CMK (cell line): ENCODE data around the gene WDR64.
"Not testable (repeated sequence)": the region's sequence is repeated elsewhere in the genome, so short reads cannot be mapped to it uniquely, and the experiment has no call there.

Experiments
- DNase-seq: peaks from one replicate; pipeline ENCODE4 v3.0.0-alpha.2; 2010; ENCODE audit warnings: low read depth

Gene WDR64

GRCh38 chr1:241701483-241702295 lies 49.6 kb downstream of the WDR64 start:
- no peak for DNase-seq

DNA sequence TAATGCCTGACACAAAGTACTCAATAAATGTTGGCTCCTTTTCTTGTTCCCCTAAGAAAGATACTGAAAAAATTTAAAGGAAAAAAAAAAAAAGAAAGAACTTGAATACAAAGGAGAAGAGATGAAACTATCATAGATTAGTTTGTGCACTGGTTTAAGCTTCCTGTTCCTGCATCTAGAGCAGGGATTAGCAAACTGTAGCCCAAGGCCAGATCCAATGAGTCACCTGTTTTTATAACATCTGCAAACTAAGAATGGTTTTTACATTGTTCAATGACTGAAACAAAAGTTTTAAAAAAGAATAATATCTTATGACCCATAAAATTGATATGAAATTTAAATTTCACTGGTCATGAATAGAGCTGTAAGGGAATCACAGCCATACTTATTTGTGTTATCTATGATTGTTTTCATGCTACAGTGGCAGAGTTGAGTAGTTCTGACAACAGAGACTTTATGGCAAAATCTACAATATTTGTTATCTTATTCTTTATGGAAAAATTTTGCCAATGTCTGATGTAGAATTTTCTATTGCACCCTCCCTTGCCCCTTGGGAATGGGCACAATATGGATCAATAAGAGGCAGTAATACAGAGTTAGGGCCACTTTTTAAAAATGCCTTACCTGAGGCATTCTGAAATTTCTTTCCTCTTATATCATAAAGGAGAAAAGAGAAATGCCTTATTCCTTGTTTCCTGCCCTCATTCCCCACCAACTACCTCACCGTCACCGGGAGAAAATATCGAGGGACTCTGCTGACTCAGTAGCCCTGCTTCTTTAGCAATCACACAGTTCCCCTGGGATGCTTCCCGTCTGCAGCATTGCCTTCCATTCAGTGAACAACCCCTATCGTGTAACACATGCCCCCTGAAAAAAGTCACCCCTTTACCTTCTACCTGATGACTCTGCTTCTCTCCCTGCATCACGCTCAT lies 50.6 kb downstream of the WDR64 start:
- DNase-seq = no peak

- DNase-seq = not testable (repeated sequence)
Observed at GRCh38 chr1:241703739-241704138, 51.7 kb downstream of the WDR64 start.

DNA sequence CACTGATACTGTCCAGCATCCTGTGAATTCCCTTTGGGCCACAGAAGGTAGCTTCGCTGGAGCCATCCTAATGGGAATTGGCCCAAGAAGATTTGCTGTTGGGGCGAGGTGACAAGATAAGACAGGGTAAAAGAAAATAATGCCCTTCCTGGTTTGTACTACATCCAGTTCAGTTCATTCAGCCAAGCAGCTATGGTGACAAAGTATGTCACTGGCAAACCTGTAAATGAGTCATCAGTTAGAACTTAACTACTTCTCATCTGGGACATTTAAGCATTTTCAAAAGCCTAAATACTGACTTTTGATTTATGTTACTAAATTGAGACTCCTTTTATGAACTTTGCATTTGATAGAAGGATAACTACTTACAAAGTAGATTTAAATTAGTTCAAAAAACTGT lies 54.2 kb downstream of the WDR64 start:
- no peak for DNase-seq

- DNase-seq = no peak
Observed at GRCh38 chr1:241706967-241707366, 54.9 kb downstream of the WDR64 start.

- DNase-seq = no peak
Observed at GRCh38 chr1:241707442-241707841, 55.4 kb downstream of the WDR64 start.

DNA sequence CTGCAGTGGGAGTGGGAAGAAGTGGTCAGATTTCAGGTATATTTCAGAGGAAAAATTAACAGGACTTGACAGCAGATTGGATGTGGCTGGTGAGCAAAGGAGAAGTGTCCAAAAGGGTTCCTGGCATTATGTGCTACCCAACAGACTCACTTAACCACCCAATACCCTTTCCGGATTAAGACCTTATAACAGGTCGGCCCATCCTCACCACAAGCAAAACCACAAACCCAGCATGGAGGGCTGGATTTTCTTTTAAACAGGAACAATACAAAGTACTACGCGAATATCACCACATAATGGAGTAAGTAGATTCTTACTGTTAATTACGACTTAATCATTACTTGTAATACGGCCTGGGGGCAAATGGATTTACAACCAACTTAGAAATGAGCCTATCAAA lies 59.2 kb downstream of the WDR64 start:
- no peak for DNase-seq

DNA sequence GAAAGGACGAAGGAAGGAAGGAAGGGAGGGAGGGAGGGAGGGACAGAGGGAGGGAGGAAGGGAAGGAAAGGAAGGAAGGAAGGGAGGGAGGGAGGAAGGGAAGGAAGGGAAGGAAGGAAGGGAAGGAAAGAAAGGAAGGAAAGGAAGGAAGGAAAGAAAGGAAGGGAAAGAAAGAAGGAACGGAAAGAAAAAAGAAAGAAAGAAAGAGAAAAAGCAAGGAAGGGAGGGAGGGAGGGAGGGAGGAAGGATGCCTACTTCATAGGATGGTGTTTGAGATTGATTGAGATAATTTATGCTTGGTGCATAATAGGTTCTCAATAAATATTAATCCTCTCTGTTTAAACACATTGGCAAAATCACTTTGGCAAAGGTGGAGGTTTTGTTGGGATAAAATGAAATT lies 61.2 kb downstream of the WDR64 start:
- DNase-seq = no peak

GRCh38 chr1:241714321-241715218 lies 62.5 kb downstream of the WDR64 start:
- no peak for DNase-seq

DNA sequence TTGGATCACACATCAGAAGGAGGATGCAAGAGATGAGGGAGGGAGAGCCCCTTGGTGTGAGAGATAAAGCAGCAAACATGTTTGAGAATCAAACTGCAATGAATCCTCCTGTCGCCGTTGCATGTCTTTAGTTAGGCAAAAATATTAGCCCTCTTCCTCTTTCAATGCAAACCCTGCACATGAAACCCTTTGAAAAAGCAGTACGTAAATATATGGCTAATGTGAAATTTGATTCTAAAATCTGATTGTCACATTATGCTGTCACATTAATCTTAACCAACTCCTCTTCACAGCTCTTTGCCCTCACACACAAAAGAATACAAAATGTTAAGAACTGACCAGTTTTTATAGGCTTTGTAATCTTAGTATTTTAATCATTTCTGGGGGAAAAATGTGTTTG lies 63.4 kb downstream of the WDR64 start:
- no peak for DNase-seq

DNA sequence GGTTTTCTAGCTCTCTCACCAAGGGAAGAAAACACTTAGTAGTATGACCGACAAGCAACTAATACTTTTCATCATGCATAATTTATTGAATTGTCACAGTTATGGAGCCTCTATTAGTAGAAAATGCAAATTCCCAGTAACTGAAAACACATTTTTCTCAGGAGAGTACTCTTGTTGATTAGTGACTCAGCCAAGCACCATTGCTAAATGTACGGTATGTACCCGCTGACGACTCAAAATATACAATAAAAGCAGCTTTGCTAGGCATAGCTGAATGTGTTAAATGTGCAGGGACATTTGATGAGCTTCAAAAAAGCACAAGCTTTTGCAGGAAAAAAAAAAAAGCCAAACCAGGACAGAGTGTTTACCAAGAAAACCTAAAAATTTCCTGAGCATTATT lies 63.9 kb downstream of the WDR64 start:
- DNase-seq = no peak

DNA sequence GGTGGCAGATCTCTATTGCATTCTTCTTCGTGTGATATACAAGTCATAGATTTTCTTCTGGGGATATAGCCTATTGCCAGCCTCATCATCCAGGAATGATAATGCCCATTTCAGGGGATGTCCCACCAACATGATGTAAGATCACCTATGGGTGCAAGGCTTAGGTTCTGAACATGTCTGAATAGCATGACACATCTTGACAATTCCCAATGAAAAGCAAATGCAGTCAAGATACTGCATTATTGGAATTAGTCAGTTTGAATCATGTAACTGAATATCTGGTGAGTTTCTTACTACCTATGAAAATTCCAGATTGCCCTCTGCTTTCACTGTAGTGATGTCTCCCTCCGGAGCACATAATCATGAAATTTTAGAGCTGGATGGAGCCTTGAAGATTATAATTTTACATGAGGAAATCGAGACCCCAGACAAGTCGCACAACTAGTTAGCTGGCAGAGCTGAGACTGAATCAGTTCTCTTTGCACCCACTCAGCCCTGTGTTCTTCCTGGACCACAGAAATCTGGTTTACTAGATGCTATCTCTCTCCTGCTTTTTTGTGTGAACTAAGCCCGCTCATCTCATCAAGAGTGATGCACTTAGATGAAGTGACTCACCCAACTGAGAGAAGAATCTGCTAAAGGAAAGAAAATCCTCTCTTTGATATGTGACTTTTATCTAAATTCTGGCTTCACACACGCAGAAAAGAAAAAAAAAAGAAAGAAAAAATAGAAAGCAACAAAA lies 65.0 kb downstream of the WDR64 start:
- DNase-seq = no peak

DNA sequence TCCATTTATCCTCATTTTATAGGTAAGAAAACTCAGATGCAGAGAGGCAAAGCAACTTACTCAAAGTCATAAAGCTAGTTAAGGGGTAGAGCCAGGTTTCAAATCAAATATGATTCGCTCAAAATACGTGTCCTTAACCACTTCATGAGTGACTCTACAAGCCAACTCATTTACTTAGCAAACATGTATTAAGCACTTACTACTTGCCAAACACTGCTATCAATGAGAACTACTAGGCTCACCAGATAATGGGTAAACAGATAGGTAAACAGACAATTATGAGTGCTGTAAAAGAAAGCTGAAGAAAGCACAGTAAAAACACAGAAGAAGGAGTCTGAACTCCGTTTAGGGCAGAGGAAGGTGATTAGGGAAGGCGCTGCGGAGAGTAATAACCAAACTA lies 65.9 kb downstream of the WDR64 start:
- no peak for DNase-seq

DNA sequence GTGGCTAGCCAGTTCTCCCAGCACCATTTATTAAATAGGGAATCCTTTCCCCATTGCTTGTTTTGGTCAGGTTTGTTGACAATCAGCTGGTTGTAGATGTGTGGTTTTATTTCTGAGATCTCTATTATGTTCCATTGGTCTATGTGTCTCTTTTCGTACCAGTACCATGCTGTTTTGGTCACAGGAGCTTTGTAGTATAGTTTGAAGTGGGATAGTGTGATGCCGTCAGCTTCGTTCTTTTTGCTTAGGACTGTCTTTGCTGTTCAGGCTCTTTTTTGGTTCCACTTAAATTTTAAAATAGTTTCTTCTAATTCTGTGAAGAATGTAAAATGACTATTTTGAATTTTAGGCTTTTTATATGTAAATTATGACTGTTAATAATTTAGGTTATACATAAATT lies 68.9 kb downstream of the WDR64 start:
- DNase-seq = no peak

DNA sequence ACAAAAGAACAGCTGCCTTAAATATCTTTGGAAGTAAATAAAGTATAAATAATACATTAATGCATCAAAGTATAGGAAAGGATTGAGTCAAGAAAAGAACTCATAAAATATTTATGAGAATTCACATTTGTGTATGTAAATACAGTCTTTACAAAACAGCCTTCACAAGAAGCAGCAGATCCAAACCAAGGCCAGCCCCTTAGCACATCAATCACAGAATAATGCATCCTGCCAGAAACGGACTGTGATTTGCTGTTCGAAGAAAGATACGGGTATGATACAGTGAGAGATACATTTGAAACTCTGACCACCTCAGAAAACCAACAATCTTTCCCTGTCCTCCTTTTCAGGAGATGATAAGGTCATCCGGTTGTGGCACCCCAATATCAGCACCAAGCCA lies 70.9 kb downstream of the WDR64 start:
- DNase-seq = no peak

GRCh38 chr1:241724741-241725356 lies 72.8 kb downstream of the WDR64 start:
- no peak for DNase-seq

DNA sequence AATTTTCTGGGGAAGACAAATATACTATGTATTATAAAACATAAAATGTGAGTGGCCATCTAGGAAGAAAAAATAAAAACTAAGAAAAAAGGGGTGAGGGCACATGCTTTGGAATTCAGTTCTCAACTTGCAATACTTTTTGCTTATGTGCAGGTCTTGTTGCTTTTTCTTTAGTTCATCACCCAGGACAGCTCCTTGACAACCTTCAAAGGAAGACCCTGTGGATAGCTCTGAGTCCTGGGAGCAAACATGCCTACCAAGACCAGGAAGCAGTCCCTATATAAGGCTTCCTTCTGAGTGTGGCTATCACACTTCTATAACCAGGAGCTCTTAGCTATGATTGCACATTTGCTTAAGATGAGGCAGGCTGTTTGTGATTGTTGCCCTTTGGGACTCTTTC lies 78.0 kb downstream of the WDR64 start:
- DNase-seq = no peak

- no peak for DNase-seq
Observed at GRCh38 chr1:241733899-241734298, 81.8 kb downstream of the WDR64 start.

DNA sequence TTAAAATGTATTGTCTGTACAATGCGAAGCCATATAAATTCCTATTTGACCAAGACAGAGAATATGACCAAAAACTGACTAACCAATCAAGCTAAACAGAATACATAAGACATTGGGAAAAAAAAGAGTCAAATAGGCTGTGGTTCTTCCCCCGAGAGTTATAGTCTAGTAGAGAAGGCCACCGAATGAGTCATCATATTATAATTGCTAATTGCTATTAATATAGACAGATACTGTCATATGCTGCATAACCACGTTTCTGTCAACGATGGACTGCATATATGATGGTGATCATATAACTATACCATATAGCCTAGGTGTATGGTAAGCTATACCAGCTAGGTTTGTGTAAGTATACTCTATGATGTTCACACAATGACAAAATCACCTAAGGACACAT lies 82.5 kb downstream of the WDR64 start:
- DNase-seq = no peak

DNA sequence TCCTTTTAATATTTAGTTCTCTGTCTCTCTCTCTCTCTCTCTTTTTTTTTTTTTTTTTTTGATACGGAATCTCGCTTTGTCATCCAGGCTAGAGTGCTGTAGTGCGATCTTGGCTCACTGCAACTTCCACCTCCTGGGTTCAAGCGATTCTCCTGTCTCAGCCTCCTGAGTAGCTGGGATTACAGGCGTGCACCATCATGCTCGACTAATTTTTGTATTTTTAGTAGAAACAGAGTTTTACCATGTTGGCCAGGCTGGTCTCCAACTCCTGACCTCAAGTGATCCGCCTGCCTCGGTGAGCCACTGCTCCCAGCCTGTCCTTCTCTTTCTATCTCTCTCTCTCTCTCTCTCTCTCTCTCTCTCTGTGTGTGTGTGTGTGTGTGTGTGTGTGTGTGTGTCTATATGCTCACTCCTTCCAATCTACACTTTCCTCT lies 83.4 kb downstream of the WDR64 start:
- not testable (repeated sequence) for DNase-seq

- DNase-seq = no peak
Observed at GRCh38 chr1:241736387-241736786, 84.3 kb downstream of the WDR64 start.
